Rectal smooth muscle tissue (tissue), 1 donor: ENCODE measurements around the gene NR2C2AP.

ENCODE experiments used
- H3K27ac ChIP-seq: one replicate; pipeline ENCODE4 v1.7.0; 2013; ENCODE audit warnings: low read depth, low read length, inconsistent platforms
- H3K27me3 ChIP-seq: one replicate; pipeline ENCODE4 v1.7.0; 2013; ENCODE audit warnings: low read length; ENCODE audit not compliant: control insufficient read depth, insufficient read depth
- H3K36me3 ChIP-seq: one replicate; pipeline ENCODE4 v1.7.0; 2013; ENCODE audit warnings: low read length; ENCODE audit not compliant: control insufficient read depth, insufficient read depth
- H3K4me1 ChIP-seq: one replicate; pipeline ENCODE4 v1.7.0; 2013; ENCODE audit warnings: low read length; ENCODE audit not compliant: control insufficient read depth, insufficient read depth
- H3K4me3 ChIP-seq: one replicate; pipeline ENCODE4 v1.7.0; 2013; ENCODE audit warnings: low read length
- H3K9ac ChIP-seq: one replicate; pipeline ENCODE4 v1.7.0; 2013; ENCODE audit warnings: low read length

NR2C2AP gene

DNA sequence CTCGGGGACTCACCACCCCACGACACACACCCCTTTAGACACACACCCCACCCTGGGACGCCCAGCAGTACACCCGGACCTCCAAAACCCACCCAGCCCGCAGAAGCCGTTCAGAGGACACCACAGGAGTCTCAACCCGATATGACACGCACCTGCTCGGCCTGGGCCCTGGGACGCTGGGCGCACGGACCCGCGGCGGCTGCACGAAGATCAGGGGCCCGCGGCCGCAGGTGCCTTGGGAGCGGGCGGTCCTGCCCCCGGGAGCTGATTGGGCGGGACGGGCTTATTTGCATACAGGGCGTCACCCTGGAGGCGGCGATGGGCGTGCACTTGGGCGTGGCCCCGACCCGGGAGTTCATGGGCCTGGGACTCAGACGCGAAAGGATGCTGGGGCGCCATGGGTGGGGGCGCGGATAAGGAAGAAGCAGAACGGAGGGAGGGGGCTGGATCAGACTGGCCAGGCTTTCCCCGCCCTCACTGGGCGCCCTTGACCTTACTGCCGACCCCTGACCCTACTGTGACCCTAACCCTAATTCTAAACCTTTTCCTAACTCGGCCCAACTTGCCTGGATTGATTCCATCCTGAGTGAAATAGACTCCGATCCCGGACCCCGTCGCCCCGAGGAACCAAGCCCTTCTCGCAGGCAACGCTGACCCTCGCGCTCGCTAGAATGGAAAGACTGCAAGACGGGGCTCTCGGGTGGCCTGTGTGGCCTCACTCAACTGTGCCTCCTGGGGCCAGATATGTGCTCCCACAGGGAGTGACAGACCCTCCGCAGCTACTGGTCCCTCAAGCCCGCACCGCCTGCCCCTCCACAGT lies 33.0 kb downstream of the NR2C2AP start, which contains the start of gene MEF2B:
Gene MEF2B (minus strand): TSS at position 211 of the 820 bp plus-strand sequence. CDS start 19,528 bp downstream, outside the sequence.
- peak within 1 kb of the TSS; percentile 53 for H3K4me3 ChIP-seq
- H3K36me3 ChIP-seq = no peaks in the 10 kb centered on the region
- H3K27ac ChIP-seq = no peak within 1 kb of the TSS
- no peak within 1 kb of the TSS for H3K9ac ChIP-seq
- H3K27me3 ChIP-seq = no peaks in the 10 kb centered on the region
- H3K4me1 ChIP-seq = no peaks in the 10 kb centered on the region

DNA sequence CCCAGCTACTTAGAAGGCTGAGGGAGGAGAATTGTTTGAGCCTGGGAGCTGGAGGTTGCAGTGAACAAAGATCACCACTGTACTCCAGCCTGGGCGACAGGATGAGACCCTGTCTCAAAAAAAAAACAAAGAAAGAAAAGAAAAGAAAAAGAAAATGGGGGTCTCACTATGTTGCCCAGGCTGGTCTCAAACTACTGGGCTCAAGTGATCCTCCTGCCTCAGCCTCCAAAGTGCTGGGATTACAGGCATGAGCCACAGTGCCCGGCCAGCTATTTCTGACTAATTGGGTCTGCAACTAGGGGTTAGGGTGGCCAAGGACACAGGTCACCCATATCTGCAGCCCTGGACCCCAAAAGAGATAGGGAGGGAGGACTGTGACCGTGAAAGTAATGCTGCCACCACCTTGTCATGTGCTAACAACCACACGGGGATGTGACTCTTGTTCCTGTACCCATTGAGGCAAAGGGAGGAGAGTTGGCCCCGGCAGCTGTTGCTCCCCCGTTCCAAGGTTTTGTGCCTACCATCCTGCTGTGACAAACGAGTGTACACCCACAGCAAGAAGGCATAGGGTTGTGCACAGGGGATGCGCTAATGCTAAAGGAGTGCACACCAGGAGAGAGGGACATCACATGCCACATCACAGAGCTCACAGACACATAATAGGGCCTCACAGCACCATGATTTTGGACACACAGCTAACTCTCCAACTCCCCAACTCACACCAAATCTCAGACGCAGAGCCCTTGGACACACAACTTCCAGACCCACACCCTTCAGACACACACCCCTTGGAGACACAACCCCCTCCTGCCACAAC lies 33.8 kb downstream of the NR2C2AP start:
- no peak overlapping the region for H3K9ac ChIP-seq
- H3K4me1 ChIP-seq = no peaks in the 10 kb centered on the region
- H3K4me3 ChIP-seq = peak overlapping the region; percentile 53
- H3K27ac ChIP-seq = no peak overlapping the region
- no peaks in the 10 kb centered on the region for H3K36me3 ChIP-seq
- no peaks in the 10 kb centered on the region for H3K27me3 ChIP-seq

DNA sequence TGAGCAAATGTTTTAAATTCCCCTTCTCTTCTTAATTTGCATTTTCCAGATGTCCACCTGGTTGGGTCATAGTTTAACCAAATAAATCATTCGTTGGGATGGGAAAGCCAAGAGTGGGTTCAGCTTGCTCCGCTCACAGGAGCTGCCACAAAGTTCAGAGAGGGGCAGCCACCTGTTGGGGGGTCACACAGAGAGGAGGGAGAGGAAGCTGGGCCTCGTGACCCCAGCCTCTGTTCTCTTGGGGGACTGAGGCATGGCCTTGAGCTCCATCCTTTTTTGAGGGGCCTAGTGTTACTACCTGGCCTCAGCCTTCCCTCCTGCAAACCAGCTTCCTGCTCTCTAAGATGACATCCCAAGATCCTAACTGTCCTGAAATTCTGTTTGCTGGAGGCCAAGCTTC lies 35.6 kb downstream of the NR2C2AP start:
- no peaks in the 10 kb centered on the region for H3K4me1 ChIP-seq
- no peak overlapping the region for H3K9ac ChIP-seq
- no peak overlapping the region for H3K27ac ChIP-seq
- H3K27me3 ChIP-seq = no peaks in the 10 kb centered on the region
- no peaks in the 10 kb centered on the region for H3K36me3 ChIP-seq
- no peak overlapping the region for H3K4me3 ChIP-seq

DNA sequence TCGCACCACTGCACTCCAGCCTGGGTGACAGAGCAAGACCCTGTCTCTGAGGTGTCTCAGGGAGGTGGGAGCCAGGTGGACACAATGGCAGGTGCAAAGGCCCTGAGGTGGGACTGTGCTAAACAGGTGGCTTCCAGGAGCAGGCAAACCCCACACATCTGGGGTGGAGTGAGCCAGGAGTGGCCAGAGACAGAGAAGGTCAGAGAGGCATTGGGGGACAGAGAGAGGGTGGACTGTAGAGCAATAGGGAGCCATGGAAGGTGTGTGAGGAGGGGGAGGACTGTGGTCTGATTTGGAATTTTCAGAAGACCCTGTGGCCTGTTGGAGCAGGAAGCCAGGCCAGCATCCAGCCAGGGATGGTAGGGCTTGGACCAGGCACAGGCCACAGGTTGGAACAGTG lies 37.8 kb downstream of the NR2C2AP start:
- no peak overlapping the region for H3K9ac ChIP-seq
- H3K27ac ChIP-seq = no peak overlapping the region
- no peaks in the 10 kb centered on the region for H3K27me3 ChIP-seq
- no peak overlapping the region for H3K4me3 ChIP-seq
- H3K36me3 ChIP-seq = no peaks in the 10 kb centered on the region
- H3K4me1 ChIP-seq = no peaks in the 10 kb centered on the region

DNA sequence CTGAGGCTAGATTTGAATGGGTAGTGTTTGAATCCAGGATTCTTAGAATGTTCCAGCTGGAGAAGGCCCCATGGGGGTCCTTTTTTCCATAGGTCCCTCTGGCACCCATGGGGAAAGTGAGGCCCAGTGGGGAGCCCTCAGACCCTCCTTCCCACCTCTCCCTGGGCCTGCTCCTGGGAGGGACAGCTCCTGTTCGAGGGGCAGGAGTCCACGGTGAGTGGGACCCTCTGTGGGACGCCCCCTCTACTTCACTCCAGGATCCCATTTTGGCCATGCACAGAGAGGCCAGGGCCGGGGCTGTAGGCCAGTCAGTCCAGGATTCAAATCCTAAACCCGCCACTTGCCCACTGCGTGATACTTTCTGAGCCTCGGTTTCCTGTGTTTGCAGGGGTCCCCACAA lies 40.7 kb downstream of the NR2C2AP start:
- Histone ChIP-seq H3K9ac (no peak overlapping the region), H3K4me1 (no peaks in the 10 kb centered on the region), H3K27me3 (no peaks in the 10 kb centered on the region), H3K27ac (no peak overlapping the region), H3K4me3 (no peak overlapping the region), H3K36me3 (no peaks in the 10 kb centered on the region)

DNA sequence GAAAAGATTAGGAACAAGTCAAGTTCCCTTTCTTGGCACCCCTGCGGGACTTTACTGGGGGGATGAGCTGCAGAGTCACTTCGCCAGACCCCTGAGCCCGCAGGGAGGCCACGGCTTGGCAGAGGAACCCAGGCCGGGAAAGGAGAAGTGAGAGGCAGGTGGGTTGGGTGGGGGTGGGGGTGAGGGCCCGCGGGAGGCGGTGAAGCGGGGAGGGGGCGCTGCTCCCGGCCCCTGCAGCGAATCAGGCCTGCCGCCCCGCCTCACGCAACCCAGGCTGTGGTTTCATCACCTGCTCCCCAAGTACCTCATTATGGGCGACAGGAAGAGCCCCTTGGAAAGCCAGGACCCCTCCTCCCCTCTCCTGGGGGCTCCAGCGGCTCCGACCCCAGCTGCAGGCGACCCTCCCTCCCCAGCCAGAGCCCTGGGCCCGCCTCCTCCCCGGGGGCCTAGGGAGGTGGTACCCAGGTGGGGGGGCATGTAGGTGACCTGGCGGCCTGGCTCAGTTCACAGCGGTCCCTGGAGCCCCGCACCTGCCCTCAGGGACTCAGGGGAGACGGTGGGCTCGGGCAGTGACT lies 42.7 kb downstream of the NR2C2AP start:
- no peaks in the 10 kb centered on the region for H3K27me3 ChIP-seq
- H3K36me3 ChIP-seq = no peaks in the 10 kb centered on the region
- H3K27ac ChIP-seq = no peak overlapping the region
- H3K9ac ChIP-seq = no peak overlapping the region
- H3K4me1 ChIP-seq = no peaks in the 10 kb centered on the region
- H3K4me3 ChIP-seq = no peak overlapping the region

DNA sequence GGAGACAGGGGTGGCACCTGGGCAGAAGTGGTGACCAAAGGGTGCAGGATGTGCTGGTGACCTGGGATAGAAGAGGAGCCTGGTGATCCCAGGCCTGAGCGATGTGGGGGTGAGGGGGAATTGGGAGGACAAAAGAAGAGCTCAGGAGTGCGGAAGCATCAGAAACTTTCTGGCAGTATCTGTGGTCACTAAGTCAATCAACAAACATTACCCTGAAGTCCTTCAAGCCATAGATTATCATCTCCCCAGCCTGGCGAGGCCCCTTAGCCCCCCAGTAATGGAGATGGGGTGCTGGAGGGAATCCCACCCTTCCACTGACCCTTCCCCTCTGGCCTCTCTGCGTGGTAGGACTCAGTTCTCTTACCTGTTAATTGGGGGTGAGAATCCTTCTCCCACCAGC lies 43.7 kb downstream of the NR2C2AP start:
- no peaks in the 10 kb centered on the region for H3K27me3 ChIP-seq
- H3K27ac ChIP-seq = no peak overlapping the region
- no peak overlapping the region for H3K9ac ChIP-seq

DNA sequence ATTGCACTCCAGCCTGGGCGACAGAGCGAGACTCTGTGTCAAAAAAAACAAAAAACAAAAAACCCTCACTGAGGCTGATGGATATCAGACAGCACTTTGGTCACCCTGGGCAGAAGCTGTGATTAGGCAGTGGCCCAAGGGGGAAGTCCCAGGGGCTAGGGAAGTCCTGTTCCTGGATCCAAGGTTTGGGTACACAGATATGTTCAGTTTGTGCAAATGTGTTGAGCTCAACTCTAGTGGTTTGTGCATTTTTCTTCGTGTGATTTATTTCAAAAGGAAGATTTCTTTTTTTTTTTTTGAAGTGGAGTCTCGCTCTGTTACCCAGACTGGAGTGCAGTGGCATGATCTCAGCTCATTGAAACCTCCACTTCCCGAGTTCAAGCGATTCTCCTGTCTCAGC lies 45.4 kb downstream of the NR2C2AP start:
- H3K4me3 ChIP-seq = no peak overlapping the region
- no peak overlapping the region for H3K27ac ChIP-seq

More for the DNA sequence above, 43.7 kb downstream of the NR2C2AP start:
- Histone ChIP-seq H3K36me3 (no peaks in the 10 kb centered on the region), H3K4me3 (no peak overlapping the region), H3K4me1 (no peaks in the 10 kb centered on the region)

DNA sequence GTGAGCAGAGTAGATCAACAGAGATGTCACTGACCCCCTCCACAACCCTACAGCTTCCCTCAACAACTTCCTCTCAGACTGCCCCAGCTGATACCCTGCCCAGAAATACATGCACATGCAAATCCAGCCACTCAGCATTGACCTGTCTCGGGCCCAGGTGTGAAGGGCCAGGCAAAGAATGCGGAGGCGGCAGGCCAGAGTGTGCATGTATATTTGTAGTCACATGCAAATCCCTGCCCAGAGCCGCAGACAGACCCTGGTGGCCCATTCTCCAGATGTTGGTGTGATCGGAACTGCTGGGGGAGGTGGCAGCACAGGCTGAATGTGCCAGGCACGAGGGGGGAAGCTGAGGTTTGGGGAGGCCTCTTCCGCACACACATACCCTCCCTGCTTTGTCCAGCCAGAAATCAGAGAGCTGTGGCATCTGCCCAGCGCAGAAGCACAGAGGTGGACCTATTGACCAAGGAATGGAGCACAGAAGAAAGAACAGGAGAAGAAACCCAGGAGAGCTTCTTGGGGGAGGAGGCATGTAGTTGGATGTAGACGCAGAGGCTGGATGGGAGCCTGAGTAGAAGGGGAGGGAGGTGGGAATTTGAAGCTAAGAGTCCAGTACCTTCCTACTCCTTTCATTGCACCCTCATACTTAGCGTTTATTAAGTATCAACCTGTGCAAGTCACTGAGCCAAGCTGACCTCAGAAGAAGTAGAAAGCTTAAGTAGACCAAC lies 47.6 kb downstream of the NR2C2AP start:
- H3K27me3 ChIP-seq = no peaks in the 10 kb centered on the region
- no peak overlapping the region for H3K4me3 ChIP-seq
- H3K27ac ChIP-seq = no peak overlapping the region
- no peak overlapping the region for H3K9ac ChIP-seq
- no peaks in the 10 kb centered on the region for H3K36me3 ChIP-seq
- H3K4me1 ChIP-seq = no peaks in the 10 kb centered on the region

More for the DNA sequence above, 45.4 kb downstream of the NR2C2AP start:
- Histone ChIP-seq H3K9ac (no peak overlapping the region), H3K36me3 (no peaks in the 10 kb centered on the region), H3K27me3 (no peaks in the 10 kb centered on the region), H3K4me1 (no peaks in the 10 kb centered on the region)

DNA sequence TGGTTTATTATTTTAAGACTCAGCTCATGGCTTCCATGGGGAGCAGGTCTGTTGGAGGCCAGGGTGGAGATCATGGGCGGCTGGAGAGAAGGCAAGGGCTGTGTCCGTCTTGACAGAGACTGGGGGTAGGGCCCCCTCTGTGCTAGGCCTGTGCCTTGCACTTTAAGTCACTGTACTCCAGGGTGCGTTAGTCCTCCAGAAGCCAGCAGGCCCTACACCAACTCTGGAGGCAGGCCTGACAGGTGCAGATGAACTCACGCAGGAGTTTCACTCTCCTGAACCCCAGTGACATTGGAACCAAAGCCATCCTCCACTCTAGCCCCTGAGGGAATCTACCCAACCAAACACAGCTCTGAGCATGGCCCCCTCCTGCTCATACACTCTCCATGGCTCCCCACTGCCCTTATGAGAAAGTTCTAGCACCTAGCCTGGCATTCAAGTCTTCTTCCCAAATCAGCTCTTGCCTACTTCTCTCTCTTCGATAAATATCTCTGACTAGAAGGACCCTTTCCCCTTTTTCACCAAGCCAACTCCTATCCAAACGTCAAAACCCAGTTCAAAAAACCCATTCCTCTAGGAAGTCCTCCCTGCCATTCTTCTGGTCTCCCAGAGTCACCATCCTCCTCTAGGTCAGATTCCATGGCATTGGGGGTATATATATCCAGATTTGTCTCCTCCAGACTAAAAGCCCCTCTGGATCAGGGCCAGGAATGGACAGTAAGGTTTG lies 48.3 kb downstream of the NR2C2AP start:
- no peak overlapping the region for H3K4me3 ChIP-seq
- H3K27me3 ChIP-seq = no peaks in the 10 kb centered on the region
- no peaks in the 10 kb centered on the region for H3K36me3 ChIP-seq

DNA sequence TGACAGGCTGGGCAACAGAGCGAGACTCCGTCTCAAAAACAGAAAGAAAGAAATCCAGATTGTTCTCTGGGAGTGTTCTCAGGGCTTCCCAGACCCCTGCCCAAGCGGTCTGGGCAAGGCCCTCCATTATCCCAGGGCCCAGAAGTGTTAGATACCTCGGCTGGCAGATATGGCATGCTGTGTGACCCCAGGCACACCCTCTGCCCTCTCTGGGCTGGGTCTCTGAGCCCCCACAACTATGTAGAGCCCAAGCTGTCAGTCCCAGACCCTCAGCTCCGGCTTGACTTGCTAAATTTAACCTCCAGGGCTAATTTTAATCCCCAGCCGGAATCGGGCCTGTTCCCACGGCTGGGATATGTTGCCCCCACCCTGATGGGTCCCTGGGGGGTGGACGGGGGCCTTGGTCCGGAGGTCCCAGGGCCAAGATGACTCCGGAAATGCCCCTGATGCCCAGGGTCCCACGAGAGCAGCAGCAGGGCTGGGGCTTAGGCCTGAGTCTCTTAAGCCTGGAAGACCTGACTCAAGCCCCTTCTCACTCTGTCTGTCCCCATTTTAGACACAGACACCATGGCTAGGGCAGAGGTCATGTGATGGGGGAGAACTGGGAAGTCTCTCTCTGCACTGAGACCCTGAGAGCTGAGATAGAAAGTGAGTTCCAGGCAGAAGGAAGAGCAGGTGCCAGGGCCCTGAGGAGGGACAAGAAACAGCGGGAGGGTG lies 50.4 kb downstream of the NR2C2AP start:
- Histone ChIP-seq H3K27ac (no peak overlapping the region), H3K4me3 (no peak overlapping the region), H3K27me3 (no peaks in the 10 kb centered on the region), H3K36me3 (peaks cover 2% of the 10 kb centered on the region), H3K4me1 (no peaks in the 10 kb centered on the region), H3K9ac (no peak overlapping the region)

More for the DNA sequence above, 48.3 kb downstream of the NR2C2AP start:
- no peak overlapping the region for H3K9ac ChIP-seq
- H3K4me1 ChIP-seq = no peaks in the 10 kb centered on the region
- H3K27ac ChIP-seq = no peak overlapping the region
